SK-N-MC (cell line): ENCODE results near the gene HBG1.

Source experiments
- EZH2 ChIP-seq: fragments of 200-600 bp; sonication (generic); IDR thresholded peaks from one replicate; pipeline ENCODE4 v1.6.1; 2017; ENCODE audit warnings: antibody characterized with exemption
- FOXP2 ChIP-seq: optimal IDR thresholded peaks from 2 replicates; pipeline ENCODE3; 2011; ENCODE audit warnings: mild to moderate bottlenecking, moderate library complexity; ENCODE audit not compliant: insufficient read depth; ENCODE audit errors: extremely low read length, control extremely low read depth
- POLR2AphosphoS5 ChIP-seq: IDR thresholded peaks from 2 replicates; pipeline ENCODE4 v1.6.1; 2012; ENCODE audit warnings: mild to moderate bottlenecking, low read depth, low read length, borderline replicate concordance

- TF ChIP-seq EZH2, result no peak
- no peak for TF ChIP-seq POLR2AphosphoS5
- TF ChIP-seq FOXP2, result no peak
Measured at GRCh38 chr11:5247472-5248192, 2.0 kb downstream of the HBG1 start.
